ENCODE results near the gene PALM.

PALM gene

GRCh38 chr19:703651-704446, 4.9 kb upstream of the PALM start:
- TF ChIP-seq CTCF (conservative IDR thresholded peaks at IDR 0.05) = no peak
- no peak for TF ChIP-seq ZFX (IDR thresholded peaks at IDR 0.05)
- no peak overlapping the region for H3K27ac ChIP-seq

- TF ChIP-seq ZFX (IDR thresholded peaks at IDR 0.05) = no peak
- TF ChIP-seq CTCF (conservative IDR thresholded peaks at IDR 0.05) = no peak
Observed at GRCh38 chr19:704447-704741, 4.3 kb upstream of the PALM start.

GRCh38 chr19:709196-709964, 645 bp downstream of the PALM start:
- no peak overlapping the region for H3K27ac ChIP-seq
- TF ChIP-seq ZFX (IDR thresholded peaks at IDR 0.05) = no peak
- no peak for TF ChIP-seq CTCF (conservative IDR thresholded peaks at IDR 0.05)

More at GRCh38 chr19:704447-704741, 4.3 kb upstream of the PALM start:
- H3K27ac ChIP-seq = no peak overlapping the region

GRCh38 chr19:709965-710571, 1.3 kb downstream of the PALM start:
- TF ChIP-seq ZFX (IDR thresholded peaks at IDR 0.05) (no peak), CTCF (conservative IDR thresholded peaks at IDR 0.05) (no peak)
- no peak overlapping the region for H3K27ac ChIP-seq

GRCh38 chr19:710767-711166, 2.0 kb downstream of the PALM start:
- no peak for TF ChIP-seq CTCF (conservative IDR thresholded peaks at IDR 0.05)
- TF ChIP-seq ZFX (IDR thresholded peaks at IDR 0.05) = no peak
- no peak overlapping the region for H3K27ac ChIP-seq

GRCh38 chr19:711254-711653, 2.5 kb downstream of the PALM start:
- no peak for TF ChIP-seq ZFX (IDR thresholded peaks at IDR 0.05)
- no peak for TF ChIP-seq CTCF (conservative IDR thresholded peaks at IDR 0.05)
- no peak overlapping the region for H3K27ac ChIP-seq

- TF ChIP-seq ZFX (IDR thresholded peaks at IDR 0.05) (no peak), CTCF (conservative IDR thresholded peaks at IDR 0.05) (no peak)
- H3K27ac ChIP-seq = no peak overlapping the region
Observed at GRCh38 chr19:715347-715746, 6.6 kb downstream of the PALM start.

Data from C4-2B (cell line).